ENCODE data around the gene PKNOX2.

PKNOX2 gene

GRCh38 chr11:125174686-125175085 lies 10.1 kb downstream of the PKNOX2 start:
- FAIRE-seq = no peak

- FAIRE-seq = no peak
Observed at GRCh38 chr11:125175166-125175565, 10.6 kb downstream of the PKNOX2 start.

- no peak for FAIRE-seq
Observed at GRCh38 chr11:125175896-125176575, 11.5 kb downstream of the PKNOX2 start.

- no peak for FAIRE-seq
Observed at GRCh38 chr11:125176866-125177265, 12.3 kb downstream of the PKNOX2 start.

- FAIRE-seq = no peak
Observed at GRCh38 chr11:125177543-125177942, 13.0 kb downstream of the PKNOX2 start.

- no peak for FAIRE-seq
Observed at GRCh38 chr11:125179346-125179745, 14.8 kb downstream of the PKNOX2 start.

- no peak for FAIRE-seq
Observed at GRCh38 chr11:125179895-125180294, 15.3 kb downstream of the PKNOX2 start.

GRCh38 chr11:125180413-125181305 lies 16.1 kb downstream of the PKNOX2 start:
- FAIRE-seq = no peak

GRCh38 chr11:125182573-125182972 lies 18.0 kb downstream of the PKNOX2 start:
- FAIRE-seq = no peak

GRCh38 chr11:125183641-125184040 lies 19.1 kb downstream of the PKNOX2 start:
- FAIRE-seq = no peak

- no peak for FAIRE-seq
Observed at GRCh38 chr11:125188021-125188420, 23.5 kb downstream of the PKNOX2 start.

GRCh38 chr11:125190566-125190965 lies 26.0 kb downstream of the PKNOX2 start:
- no peak for FAIRE-seq

- FAIRE-seq = no peak
Observed at GRCh38 chr11:125192183-125192582, 27.6 kb downstream of the PKNOX2 start.

- FAIRE-seq = no peak
Observed at GRCh38 chr11:125192717-125193415, 28.3 kb downstream of the PKNOX2 start.

- no peak for FAIRE-seq
Observed at GRCh38 chr11:125193416-125193726, 28.8 kb downstream of the PKNOX2 start.

- FAIRE-seq = no peak
Observed at GRCh38 chr11:125193841-125194240, 29.3 kb downstream of the PKNOX2 start.

- FAIRE-seq = no peak
Observed at GRCh38 chr11:125199915-125200314, 35.4 kb downstream of the PKNOX2 start.

GRCh38 chr11:125200441-125200840 lies 35.9 kb downstream of the PKNOX2 start:
- no peak for FAIRE-seq

- no peak for FAIRE-seq
Observed at GRCh38 chr11:125201525-125202141, 37.1 kb downstream of the PKNOX2 start.

- FAIRE-seq = no peak
Observed at GRCh38 chr11:125202362-125202880, 37.9 kb downstream of the PKNOX2 start.

- FAIRE-seq = no peak
Observed at GRCh38 chr11:125202977-125203376, 38.4 kb downstream of the PKNOX2 start.

- FAIRE-seq = no peak
Observed at GRCh38 chr11:125207866-125208425, 43.4 kb downstream of the PKNOX2 start.

GRCh38 chr11:125210066-125210465 lies 45.5 kb downstream of the PKNOX2 start:
- no peak for FAIRE-seq

Measured in A204.1 (cell line).